ENCODE measurements around the gene HBA1. TPM values are rescaled to one million over a fixed set of nuclear protein-coding genes. Genes with fewer than 3 reads are reported as not detected.
"Not testable (repeated sequence)": the region's sequence is repeated elsewhere in the genome, so short reads cannot be mapped to it uniquely, and the experiment has no call there.

HBA1 gene
- total RNA-seq, 2 experiments from 2014 or later, result not detected

DNA sequence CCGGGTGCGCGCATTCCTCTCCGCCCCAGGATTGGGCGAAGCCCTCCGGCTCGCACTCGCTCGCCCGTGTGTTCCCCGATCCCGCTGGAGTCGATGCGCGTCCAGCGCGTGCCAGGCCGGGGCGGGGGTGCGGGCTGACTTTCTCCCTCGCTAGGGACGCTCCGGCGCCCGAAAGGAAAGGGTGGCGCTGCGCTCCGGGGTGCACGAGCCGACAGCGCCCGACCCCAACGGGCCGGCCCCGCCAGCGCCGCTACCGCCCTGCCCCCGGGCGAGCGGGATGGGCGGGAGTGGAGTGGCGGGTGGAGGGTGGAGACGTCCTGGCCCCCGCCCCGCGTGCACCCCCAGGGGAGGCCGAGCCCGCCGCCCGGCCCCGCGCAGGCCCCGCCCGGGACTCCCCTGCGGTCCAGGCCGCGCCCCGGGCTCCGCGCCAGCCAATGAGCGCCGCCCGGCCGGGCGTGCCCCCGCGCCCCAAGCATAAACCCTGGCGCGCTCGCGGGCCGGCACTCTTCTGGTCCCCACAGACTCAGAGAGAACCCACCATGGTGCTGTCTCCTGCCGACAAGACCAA is 4.0 kb upstream of the HBA1 start, which contains the start of gene HBA2:
TSS of gene HBA2 (plus strand) at position 503 of the 568 bp plus-strand sequence. CDS start at position 540, 37 bp downstream.
- POLR2A ChIA-PET, CTCF ChIA-PET: not testable (repeated sequence)

DNA sequence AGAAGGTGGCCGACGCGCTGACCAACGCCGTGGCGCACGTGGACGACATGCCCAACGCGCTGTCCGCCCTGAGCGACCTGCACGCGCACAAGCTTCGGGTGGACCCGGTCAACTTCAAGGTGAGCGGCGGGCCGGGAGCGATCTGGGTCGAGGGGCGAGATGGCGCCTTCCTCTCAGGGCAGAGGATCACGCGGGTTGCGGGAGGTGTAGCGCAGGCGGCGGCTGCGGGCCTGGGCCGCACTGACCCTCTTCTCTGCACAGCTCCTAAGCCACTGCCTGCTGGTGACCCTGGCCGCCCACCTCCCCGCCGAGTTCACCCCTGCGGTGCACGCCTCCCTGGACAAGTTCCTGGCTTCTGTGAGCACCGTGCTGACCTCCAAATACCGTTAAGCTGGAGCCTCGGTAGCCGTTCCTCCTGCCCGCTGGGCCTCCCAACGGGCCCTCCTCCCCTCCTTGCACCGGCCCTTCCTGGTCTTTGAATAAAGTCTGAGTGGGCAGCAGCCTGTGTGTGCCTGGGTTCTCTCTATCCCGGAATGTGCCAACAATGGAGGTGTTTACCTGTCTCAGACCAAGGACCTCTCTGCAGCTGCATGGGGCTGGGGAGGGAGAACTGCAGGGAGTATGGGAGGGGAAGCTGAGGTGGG is 3.1 kb upstream of the HBA1 start:
- POLR2A ChIA-PET, CTCF ChIA-PET: not testable (repeated sequence)

DNA sequence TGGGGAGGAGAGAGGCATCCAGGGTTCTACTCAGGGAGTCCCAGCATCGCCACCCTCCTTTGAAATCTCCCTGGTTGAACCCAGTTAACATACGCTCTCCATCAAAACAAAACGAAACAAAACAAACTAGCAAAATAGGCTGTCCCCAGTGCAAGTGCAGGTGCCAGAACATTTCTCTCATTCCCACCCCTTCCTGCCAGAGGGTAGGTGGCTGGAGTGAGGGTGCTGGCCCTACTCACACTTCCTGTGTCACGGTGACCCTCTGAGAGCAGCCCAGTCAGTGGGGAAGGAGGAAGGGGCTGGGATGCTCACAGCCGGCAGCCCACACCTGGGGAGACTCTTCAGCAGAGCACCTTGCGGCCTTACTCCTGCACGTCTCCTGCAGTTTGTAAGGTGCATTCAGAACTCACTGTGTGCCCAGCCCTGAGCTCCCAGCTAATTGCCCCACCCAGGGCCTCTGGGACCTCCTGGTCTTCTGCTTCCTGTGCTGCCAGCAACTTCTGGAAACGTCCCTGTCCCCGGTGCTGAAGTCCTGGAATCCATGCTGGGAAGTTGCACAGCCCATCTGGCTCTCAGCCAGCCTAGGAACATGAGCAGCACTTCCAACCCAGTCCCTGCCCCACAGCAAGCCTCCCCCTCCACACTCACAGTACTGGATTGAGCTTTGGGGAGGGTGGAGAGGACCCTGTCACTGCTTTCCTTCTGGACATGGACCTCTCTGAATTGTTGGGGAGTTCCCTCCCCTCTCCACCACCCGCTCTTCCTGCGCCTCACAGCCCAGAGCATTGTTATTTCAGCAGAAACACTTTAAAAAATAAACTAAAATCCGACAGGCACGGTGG is 2.3 kb upstream of the HBA1 start:
- CTCF ChIA-PET, POLR2A ChIA-PET: not testable (repeated sequence)

DNA sequence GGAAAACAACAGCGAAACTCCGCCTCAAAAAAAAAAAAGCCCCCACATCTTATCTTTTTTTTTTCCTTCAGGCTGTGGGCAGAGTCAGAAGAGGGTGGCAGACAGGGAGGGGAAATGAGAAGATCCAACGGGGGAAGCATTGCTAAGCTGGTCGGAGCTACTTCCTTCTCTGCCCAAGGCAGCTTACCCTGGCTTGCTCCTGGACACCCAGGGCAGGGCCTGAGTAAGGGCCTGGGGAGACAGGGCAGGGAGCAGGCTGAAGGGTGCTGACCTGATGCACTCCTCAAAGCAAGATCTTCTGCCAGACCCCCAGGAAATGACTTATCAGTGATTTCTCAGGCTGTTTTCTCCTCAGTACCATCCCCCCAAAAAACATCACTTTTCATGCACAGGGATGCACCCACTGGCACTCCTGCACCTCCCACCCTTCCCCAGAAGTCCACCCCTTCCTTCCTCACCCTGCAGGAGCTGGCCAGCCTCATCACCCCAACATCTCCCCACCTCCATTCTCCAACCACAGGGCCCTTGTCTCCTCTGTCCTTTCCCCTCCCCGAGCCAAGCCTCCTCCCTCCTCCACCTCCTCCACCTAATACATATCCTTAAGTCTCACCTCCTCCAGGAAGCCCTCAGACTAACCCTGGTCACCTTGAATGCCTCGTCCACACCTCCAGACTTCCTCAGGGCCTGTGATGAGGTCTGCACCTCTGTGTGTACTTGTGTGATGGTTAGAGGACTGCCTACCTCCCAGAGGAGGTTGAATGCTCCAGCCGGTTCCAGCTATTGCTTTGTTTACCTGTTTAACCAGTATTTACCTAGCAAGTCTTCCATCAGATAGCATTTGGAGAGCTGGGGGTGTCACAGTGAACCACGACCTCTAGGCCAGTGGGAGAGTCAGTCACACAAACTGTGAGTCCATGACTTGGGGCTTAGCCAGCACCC is 1.2 kb upstream of the HBA1 start:
- ChIA-PET POLR2A (no interaction called here), CTCF (interaction anchor here (1.0 kb wide), 1 partner anchor 110 kb away, joined by 5 read pairs; no protein-coding TSS in a partner anchor)

DNA sequence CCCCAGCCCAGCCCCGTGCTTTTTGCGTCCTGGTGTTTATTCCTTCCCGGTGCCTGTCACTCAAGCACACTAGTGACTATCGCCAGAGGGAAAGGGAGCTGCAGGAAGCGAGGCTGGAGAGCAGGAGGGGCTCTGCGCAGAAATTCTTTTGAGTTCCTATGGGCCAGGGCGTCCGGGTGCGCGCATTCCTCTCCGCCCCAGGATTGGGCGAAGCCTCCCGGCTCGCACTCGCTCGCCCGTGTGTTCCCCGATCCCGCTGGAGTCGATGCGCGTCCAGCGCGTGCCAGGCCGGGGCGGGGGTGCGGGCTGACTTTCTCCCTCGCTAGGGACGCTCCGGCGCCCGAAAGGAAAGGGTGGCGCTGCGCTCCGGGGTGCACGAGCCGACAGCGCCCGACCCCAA is 474 bp upstream of the HBA1 start:
- CTCF ChIA-PET, POLR2A ChIA-PET: not testable (repeated sequence)

- ChIA-PET POLR2A (interaction anchor here (0.5 kb wide), 1 partner anchor 109 kb away, joined by 3 read pairs; no protein-coding TSS in a partner anchor), CTCF (interaction anchor here (1.3 kb wide), 2 partner anchors 70 to 81 kb away, joined by 4 to 5 read pairs; no protein-coding TSS in a partner anchor)
Measured at GRCh38 chr16:177394-177822, 928 bp downstream of the HBA1 start.

- CTCF ChIA-PET, result interaction anchor here (1.3 kb wide), 2 partner anchors 71 to 81 kb away, joined by 4 to 5 read pairs; no protein-coding TSS in a partner anchor
Measured at GRCh38 chr16:177981-178667, 1.6 kb downstream of the HBA1 start.

DNA sequence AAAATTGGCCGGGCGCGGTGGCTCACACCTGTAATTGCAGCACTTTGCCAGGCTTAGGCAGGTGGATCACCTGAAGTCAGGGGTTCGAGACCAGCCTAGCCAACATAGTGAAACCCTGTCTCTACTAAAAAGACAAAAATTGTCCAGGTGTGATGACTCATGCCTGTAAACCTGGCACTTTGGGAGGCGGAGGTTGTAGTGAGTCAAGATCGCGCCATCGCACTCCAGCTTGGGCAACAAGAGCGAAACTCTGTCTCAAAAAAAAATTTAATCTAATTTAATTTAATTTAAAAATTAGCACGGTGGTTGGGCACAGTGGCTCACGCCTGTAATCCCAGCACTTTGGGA is 2.2 kb downstream of the HBA1 start:
- ChIA-PET CTCF (interaction anchor here (1.3 kb wide), 1 partner anchor 82 kb away, joined by 5 read pairs; no protein-coding TSS in a partner anchor), POLR2A (no interaction called here)

More at GRCh38 chr16:177981-178667, 1.6 kb downstream of the HBA1 start:
- POLR2A ChIA-PET, result no interaction called here

- POLR2A ChIA-PET, result no interaction called here
Measured at GRCh38 chr16:179211-180092, 3.0 kb downstream of the HBA1 start.

GRCh38 chr16:180101-180675 is 3.7 kb downstream of the HBA1 start, which contains the start of gene HBQ1:
Gene HBQ1, plus strand, starts transcription at chr16:180459. Its CDS starts 28 bp downstream, at chr16:180487.
- POLR2A ChIA-PET, result no interaction called here
- CTCF ChIA-PET, result interaction anchor here (0.7 to 2.1 kb wide), 8 partner anchors 12 to 182 kb away, joined by 3 to 6 read pairs (median 4); no protein-coding TSS in a partner anchor

More at GRCh38 chr16:179211-180092, 3.0 kb downstream of the HBA1 start:
- CTCF ChIA-PET, result interaction anchor here (1.1 to 2.1 kb wide), 3 partner anchors 40 to 83 kb away, joined by 3 to 6 read pairs (median 4); no protein-coding TSS in a partner anchor

- CTCF ChIA-PET, result interaction anchor here (0.7 to 2.1 kb wide), 17 partner anchors 9 to 182 kb away, joined by 3 to 9 read pairs (median 4); no protein-coding TSS in a partner anchor
- POLR2A ChIA-PET, result interaction anchor here (0.5 kb wide), 1 partner anchor 128 kb away, joined by 3 read pairs; no protein-coding TSS in a partner anchor
Measured at GRCh38 chr16:180681-181564, 4.4 kb downstream of the HBA1 start.

DNA sequence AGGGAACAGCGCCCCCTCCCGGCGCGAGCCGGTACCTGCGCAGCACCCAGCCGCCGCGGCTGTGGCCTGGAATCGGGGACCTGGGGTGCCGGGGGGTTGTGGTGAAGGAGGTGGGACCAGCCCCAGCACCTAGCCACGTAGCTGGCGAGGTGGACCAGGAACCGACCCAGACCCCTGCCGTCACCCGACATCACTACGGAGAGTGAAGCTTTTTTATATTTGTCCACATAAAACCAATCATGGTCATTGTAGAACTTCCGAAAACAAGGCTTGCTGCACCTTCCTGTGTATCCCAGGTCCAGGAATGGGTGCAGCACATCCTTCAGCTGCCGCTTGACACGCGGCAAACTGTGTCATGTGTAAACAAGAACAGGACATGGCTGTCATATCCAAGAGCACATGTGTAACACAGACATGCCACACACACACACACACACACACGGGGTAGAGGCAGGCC is 5.1 kb downstream of the HBA1 start:
- ChIA-PET CTCF (interaction anchor here (0.9 to 1.3 kb wide), 12 partner anchors 10 to 180 kb away, joined by 3 to 9 read pairs (median 4); no protein-coding TSS in a partner anchor), POLR2A (interaction anchor here (0.5 kb wide), 1 partner anchor 129 kb away, joined by 3 read pairs; no protein-coding TSS in a partner anchor)

GRCh38 chr16:183005-183404 is 6.5 kb downstream of the HBA1 start:
- ChIA-PET CTCF (interaction anchor here (1.6 kb wide), 1 partner anchor 76 kb away, joined by 8 read pairs; no protein-coding TSS in a partner anchor), POLR2A (no interaction called here)

- CTCF ChIA-PET, result interaction anchor here (0.5 to 1.0 kb wide), 2 partner anchors 13 to 78 kb away, joined by 3 to 6 read pairs; no protein-coding TSS in a partner anchor
Measured at GRCh38 chr16:185213-185612, 8.7 kb downstream of the HBA1 start.

DNA sequence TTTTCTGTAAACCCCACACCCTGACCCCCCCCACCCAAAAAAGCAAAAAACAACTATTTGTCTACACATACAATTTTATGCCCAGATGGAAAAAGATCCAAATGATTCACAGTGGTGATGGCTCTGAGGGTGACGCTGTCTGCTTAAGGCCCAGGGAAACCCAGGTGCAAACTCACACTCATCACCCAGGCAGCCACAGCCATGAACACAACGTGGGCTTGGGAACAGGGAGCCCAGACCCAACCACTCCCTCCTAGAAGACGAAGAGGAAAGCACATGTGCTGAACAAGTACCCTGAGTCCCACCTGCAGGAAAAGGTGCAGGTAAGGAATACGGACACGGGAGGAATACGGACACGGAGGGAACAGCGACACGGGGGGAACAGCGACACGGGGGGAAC is 9.2 kb downstream of the HBA1 start:
- POLR2A ChIA-PET, result no interaction called here

More at GRCh38 chr16:185213-185612, 8.7 kb downstream of the HBA1 start:
- POLR2A ChIA-PET, result no interaction called here

More for the DNA sequence above, 9.2 kb downstream of the HBA1 start:
- CTCF ChIA-PET, result interaction anchor here (0.5 to 1.0 kb wide), 2 partner anchors 12 to 79 kb away, joined by 3 to 6 read pairs; no protein-coding TSS in a partner anchor

All from activated CD8-positive, alpha-beta memory T cell treated with anti-CD3 and anti-CD28 coated beads for 36 hours (primary cell).